ENCODE data around the gene SYNDIG1L.

GRCh38 chr14:74444866-74445265 lies 18.9 kb upstream of the SYNDIG1L start:
- TF ChIP-seq, protein P1, sequence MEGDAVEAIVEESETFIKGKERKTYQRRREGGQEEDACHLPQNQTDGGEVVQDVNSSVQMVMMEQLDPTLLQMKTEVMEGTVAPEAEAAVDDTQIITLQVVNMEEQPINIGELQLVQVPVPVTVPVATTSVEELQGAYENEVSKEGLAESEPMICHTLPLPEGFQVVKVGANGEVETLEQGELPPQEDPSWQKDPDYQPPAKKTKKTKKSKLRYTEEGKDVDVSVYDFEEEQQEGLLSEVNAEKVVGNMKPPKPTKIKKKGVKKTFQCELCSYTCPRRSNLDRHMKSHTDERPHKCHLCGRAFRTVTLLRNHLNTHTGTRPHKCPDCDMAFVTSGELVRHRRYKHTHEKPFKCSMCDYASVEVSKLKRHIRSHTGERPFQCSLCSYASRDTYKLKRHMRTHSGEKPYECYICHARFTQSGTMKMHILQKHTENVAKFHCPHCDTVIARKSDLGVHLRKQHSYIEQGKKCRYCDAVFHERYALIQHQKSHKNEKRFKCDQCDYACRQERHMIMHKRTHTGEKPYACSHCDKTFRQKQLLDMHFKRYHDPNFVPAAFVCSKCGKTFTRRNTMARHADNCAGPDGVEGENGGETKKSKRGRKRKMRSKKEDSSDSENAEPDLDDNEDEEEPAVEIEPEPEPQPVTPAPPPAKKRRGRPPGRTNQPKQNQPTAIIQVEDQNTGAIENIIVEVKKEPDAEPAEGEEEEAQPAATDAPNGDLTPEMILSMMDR (IDR thresholded peaks at IDR 0.05; ENCODE audit: insufficient read depth, low read length), result no peak
- TF ChIP-seq REST (IDR thresholded peaks at IDR 0.05; ENCODE audit: insufficient replicate concordance, low read depth), result no peak

Data from HL-60 (cell line).